GM12873 (cell line): ENCODE data around the gene POLR2B.

Source experiments
- CTCF ChIP-seq: IDR thresholded peaks from 2 replicates; pipeline ENCODE4 v1.5.1; 2012; ENCODE audit warnings: low read depth, mild to moderate bottlenecking, moderate library complexity, low read length, control low read depth; ENCODE audit not compliant: insufficient read depth; ENCODE audit errors: missing control alignments

Gene POLR2B

GRCh38 chr4:57068237-57068981 is 89.7 kb downstream of the POLR2B start:
- TF ChIP-seq CTCF: no peak

- TF ChIP-seq CTCF: no peak
These were observed 91.8 kb downstream of the POLR2B start for GRCh38 chr4:57070461-57070860.

- no peak for TF ChIP-seq CTCF
These were observed 92.6 kb downstream of the POLR2B start for GRCh38 chr4:57071326-57071725.

GRCh38 chr4:57073559-57073958 is 94.9 kb downstream of the POLR2B start:
- no peak for TF ChIP-seq CTCF

- no peak for TF ChIP-seq CTCF
These were observed 96.0 kb downstream of the POLR2B start for GRCh38 chr4:57074744-57075143.

- no peak for TF ChIP-seq CTCF
These were observed 96.7 kb downstream of the POLR2B start for GRCh38 chr4:57075367-57075766.

- TF ChIP-seq CTCF: no peak
These were observed 98.0 kb downstream of the POLR2B start for GRCh38 chr4:57076646-57077045.
